HG02642 (cell line): ENCODE data around the gene IFRD2.
A peak's percentile ranks its signal among the peaks of the same experiment; 100 is the strongest.
"Not testable (repeated sequence)": the region's sequence is repeated elsewhere in the genome, so short reads cannot be mapped to it uniquely, and the experiment has no call there.

ENCODE experiments used
- ATAC-seq: cut with Tn5 transposase; IDR thresholded peaks from one replicate; pipeline ENCODE4 v1.9.1; 2021; ENCODE audit warnings: mild to moderate bottlenecking; ENCODE audit not compliant: unreplicated experiment, poor library complexity

The IFRD2 gene

DNA sequence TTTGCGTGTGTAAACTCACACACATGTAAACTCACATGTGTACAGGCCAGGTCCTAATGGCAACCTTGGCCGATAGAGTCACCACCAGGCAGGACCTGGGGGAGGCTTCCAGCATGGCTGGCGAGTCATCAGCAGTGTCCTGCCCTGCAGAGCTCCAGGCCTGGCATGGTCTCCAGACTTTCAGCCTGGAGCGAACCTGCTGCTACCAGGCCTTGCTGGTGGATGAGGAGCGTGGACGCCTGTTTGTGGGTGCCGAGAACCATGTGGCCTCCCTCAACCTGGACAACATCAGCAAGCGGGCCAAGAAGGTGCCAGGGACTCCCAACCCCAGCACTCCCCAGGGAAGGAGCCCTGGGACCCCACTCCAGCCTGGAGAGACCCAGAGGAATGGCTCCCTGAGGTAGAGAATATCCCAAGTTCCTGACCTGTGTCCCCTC is 22.2 kb downstream of the IFRD2 start:
- no peak for ATAC-seq

DNA sequence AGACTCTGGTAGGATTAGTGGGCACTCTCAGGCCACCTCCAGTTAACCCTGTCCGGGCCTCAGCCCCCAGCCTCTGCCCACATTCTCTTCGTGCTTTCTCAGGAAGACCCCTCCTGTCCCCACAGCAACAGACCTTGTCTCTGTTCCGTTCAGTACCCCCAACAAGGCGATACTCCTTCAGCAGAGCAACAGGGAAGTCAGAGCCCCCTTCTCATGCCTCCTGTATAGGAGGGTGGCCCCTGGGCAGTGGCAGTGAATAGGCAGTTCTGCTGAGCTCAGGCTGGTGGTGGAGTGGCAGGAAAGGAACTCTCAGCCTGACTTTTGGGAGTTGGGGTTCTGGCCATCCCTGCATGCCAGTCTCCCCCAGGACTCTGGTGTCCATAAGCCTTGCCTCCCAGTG is 22.8 kb downstream of the IFRD2 start:
- ATAC-seq: no peak

- no peak for ATAC-seq
These were observed 23.4 kb downstream of the IFRD2 start, which contains the start of gene SEMA3B for GRCh38 chr3:50268703-50269451. TSS of gene SEMA3B (plus strand) at chr3:50269147. CDS start at chr3:50269241, 94 bp downstream.

GRCh38 chr3:50268276-50268675 is 24.0 kb downstream of the IFRD2 start:
- ATAC-seq: no peak

GRCh38 chr3:50267280-50267913 is 24.8 kb downstream of the IFRD2 start:
- ATAC-seq: no peak

- ATAC-seq: no peak
These were observed 25.4 kb downstream of the IFRD2 start for GRCh38 chr3:50266836-50267235.

GRCh38 chr3:50266017-50266416 is 26.2 kb downstream of the IFRD2 start:
- no peak for ATAC-seq

GRCh38 chr3:50265571-50265970 is 26.7 kb downstream of the IFRD2 start:
- no peak for ATAC-seq

GRCh38 chr3:50264964-50265485 is 27.2 kb downstream of the IFRD2 start:
- ATAC-seq: no peak

GRCh38 chr3:50264383-50264963 is 27.8 kb downstream of the IFRD2 start:
- no peak for ATAC-seq

DNA sequence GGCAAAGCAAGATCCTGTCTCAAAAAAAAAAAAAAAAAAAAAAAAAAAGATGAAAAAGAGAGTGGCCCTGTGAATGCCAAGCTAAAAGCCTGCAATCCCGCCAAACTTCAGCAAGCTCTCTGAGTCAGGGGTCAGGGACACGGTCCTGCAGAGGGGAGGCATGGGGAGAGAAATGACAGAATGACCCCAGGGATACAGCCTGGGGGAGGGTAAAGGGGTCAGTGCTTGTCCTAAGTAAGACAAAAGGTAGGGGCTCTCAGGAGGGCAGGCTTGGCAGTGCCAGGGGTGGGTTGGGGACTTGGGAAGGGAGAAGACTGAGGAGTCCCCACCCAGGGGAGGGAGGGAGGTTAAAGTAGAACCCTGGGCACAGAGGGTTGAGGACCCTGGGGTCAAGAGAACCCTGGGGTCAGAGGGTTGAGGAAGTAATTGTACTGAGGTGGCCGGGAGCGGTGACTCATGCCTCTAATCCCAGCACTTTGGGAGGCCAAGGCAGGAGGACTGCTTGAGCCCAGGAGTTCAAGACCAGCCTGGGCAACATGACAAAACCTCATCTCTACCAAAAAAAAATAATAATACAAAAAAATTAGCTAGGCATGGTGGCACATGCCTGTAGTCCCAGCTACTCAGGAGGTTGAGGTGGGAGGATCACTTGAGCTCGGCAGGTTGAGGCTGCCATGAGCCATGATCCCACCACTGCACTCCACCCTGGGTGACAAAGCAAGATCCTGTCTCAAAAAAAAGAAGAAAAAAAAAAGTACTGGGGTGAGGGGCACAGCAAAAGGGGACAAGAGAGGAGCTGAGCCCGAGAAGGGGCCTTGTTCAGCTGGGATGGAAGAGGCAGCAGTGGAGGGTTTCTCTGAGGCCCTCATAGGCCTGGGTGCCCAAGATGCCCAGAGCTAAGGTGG is 28.5 kb downstream of the IFRD2 start:
- ATAC-seq: no peak

DNA sequence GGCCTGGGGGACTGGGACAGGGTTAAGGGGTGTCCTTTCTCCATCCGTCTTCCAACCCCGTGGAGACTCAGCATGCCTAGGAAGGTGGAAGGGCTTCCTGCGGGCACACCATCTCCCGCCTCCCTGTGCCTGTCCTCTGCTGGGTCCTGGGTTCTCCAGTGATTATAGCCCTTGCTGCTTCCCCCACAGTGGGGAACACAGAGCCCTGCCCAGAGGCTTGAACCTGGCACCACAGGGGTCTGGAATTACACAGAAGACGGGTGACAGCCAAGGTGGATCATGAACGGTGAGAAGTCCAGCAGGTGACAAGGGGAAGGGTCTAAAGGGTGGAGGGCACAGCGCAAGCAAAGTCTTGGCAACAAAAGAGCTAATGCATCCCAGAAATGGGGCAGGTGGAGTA is 29.5 kb downstream of the IFRD2 start:
- no peak for ATAC-seq

GRCh38 chr3:50262200-50262599 is 30.0 kb downstream of the IFRD2 start:
- ATAC-seq: not testable (repeated sequence)

- ATAC-seq: no peak
These were observed 30.7 kb downstream of the IFRD2 start for GRCh38 chr3:50261505-50261904.

GRCh38 chr3:50260942-50261441 is 31.2 kb downstream of the IFRD2 start:
- ATAC-seq: no peak

DNA sequence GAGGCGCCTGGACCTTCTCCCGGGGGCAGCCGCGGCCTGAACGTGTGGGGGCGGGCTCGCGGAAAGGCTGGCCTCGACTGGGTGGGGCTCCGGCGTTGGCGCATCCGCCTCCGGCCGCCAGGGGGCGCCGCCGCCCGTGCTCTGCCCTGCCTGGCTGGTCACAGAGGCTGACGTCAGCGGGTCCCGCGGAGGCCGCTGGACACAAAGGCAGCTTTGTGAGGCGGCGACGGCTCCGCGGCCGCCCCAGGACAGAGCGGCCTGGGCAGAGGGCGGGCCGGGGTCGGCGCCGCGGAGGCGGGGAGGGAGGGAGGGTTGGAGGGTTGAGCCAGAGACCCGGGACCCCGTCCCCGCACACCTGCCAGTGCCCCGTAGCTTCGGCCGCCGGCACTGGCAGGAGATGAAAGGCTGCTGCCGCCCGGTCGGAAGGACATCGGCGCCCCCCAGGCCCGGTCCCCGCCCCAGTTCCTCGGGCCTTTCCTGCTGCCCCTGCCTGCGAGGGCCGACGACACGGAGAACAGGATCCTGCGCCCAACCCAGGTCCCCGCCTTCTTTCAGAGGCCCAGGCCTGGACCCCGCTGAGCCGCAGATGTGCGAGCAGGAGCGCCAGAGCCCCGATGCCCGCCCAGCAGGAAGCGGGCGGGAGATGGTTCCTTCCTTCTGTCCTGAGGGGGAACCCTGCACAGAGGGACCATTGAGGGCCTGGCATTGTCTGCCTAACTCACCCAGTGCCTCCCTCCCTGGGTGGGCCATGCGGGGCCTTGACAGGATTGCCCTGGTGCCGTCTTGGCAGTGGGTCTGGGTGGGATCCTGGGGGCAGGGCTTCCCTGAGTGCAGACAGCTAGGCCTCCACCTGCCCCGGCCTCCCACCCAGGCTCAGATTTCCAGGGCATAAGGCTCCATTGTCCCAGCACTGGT is 31.9 kb downstream of the IFRD2 start:
- peak; percentile 75 for ATAC-seq

- peak; percentile 25 for ATAC-seq
These were observed 32.7 kb downstream of the IFRD2 start for GRCh38 chr3:50259432-50260026.

DNA sequence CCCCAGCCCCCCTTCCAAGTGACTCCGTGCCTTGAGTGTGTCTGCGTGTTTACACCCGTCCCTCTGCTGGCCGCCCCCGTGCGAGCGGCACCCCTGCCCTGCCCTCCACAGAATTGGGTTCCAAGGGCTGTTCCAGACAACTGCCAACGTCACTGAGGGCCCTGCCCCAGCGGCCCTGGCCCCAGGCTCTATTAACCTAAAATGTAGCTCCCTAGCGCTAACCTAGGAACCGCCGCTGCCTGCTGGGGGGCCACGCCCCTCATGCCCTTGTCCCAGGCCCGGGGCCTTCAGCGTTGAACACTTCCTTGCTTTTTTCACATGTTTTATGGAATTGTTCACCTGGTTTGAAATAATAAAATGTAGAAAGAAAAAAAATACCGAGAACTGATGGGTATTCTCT is 33.2 kb downstream of the IFRD2 start:
- ATAC-seq: no peak
